Muscle layer of duodenum (tissue), 2 donors: ENCODE results near the gene PRKD2.

Experiments used
- H3K27ac ChIP-seq: one replicate; pipeline ENCODE4 v1.7.0; 2013; ENCODE audit warnings: mild to moderate bottlenecking, low read length
- H3K27me3 ChIP-seq: one replicate; pipeline ENCODE4 v1.7.0; 2013; ENCODE audit warnings: low read depth, mild to moderate bottlenecking, control low read depth, low read length
- H3K36me3 ChIP-seq, 2 donors: one replicate each; pipeline ENCODE4 v1.7.0; 2013; ENCODE audit warnings: low read length in 2 of 2, control low read depth in 1 of 2, mild to moderate bottlenecking in 1 of 2; ENCODE audit not compliant: insufficient read depth in 2 of 2, control insufficient read depth in 1 of 2
- H3K4me1 ChIP-seq, 2 donors: one replicate each; pipeline ENCODE4 v1.7.0; 2013; ENCODE audit warnings: low read length in 2 of 2, mild to moderate bottlenecking in 2 of 2, control low read depth in 1 of 2, moderate library complexity in 1 of 2; ENCODE audit not compliant: insufficient read depth in 2 of 2, control insufficient read depth in 1 of 2
- H3K4me3 ChIP-seq, 2 donors: one replicate each; pipeline ENCODE4 v1.7.0; 2013; ENCODE audit warnings: low read length in 2 of 2, low read depth in 1 of 2, mild to moderate bottlenecking in 1 of 2
- H3K9me3 ChIP-seq, 2 donors: one replicate each; pipeline ENCODE4 v1.7.0; 2013; ENCODE audit warnings: low read length in 2 of 2, control low read depth in 1 of 2, mild to moderate bottlenecking in 1 of 2; ENCODE audit not compliant: control insufficient read depth in 1 of 2
- donor health status: healthy.

The PRKD2 gene

GRCh38 chr19:46697204-46697960 lies 19.5 kb downstream of the PRKD2 start:
- H3K4me3 ChIP-seq: peak overlapping the region in 1 of 2 donors; percentile 37
- no peak overlapping the region for H3K27ac ChIP-seq
- peaks cover 0 to 10% of the 10 kb centered on the region in 2 donors for H3K4me1 ChIP-seq
- H3K9me3 ChIP-seq: no peaks in the 10 kb centered on the region
- H3K27me3 ChIP-seq: no peaks in the 10 kb centered on the region
- H3K36me3 ChIP-seq: peaks cover 23 to 78% of the 10 kb centered on the region in 2 donors

- H3K27me3 ChIP-seq: no peaks in the 10 kb centered on the region
- peak overlapping the region in 1 of 2 donors; percentile 37 for H3K4me3 ChIP-seq
- H3K4me1 ChIP-seq: peaks cover 0 to 10% of the 10 kb centered on the region in 2 donors
- no peaks in the 10 kb centered on the region for H3K9me3 ChIP-seq
- H3K27ac ChIP-seq: no peak overlapping the region
- H3K36me3 ChIP-seq: peaks cover 28 to 78% of the 10 kb centered on the region in 2 donors
Measured at GRCh38 chr19:46696866-46697203, 20.1 kb downstream of the PRKD2 start.

- H3K27me3 ChIP-seq: no peaks in the 10 kb centered on the region
- no peak overlapping the region for H3K4me3 ChIP-seq
- no peak overlapping the region for H3K27ac ChIP-seq
- H3K4me1 ChIP-seq: peaks cover 0 to 10% of the 10 kb centered on the region in 2 donors
- H3K9me3 ChIP-seq: no peaks in the 10 kb centered on the region
- H3K36me3 ChIP-seq: peaks cover 36 to 78% of the 10 kb centered on the region in 2 donors
Measured at GRCh38 chr19:46696052-46696451, 20.9 kb downstream of the PRKD2 start.

DNA sequence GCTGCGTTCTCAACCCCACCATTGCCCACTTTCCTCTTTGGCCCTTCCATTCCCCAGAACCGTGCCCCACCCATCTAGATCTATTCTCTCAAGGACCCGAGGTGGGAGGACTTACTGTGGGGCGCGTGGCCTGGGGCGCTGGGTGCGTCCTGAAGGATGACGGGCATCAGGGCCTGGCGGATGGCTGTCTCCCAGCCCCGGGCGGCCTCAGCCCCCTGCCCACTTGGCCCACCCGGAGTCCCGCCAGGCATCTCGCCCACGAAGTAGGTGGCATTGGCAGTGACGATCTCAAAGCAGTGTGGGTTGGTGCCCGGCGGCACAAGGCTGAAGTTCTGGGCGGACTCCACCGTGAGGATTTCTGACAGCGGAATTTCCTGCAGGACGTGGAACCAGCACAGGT lies 23.2 kb downstream of the PRKD2 start:
- peaks cover 42 to 80% of the 10 kb centered on the region in 2 donors for H3K36me3 ChIP-seq
- no peaks in the 10 kb centered on the region for H3K9me3 ChIP-seq
- H3K27me3 ChIP-seq: no peaks in the 10 kb centered on the region
- no peak overlapping the region for H3K4me3 ChIP-seq
- H3K4me1 ChIP-seq: peaks cover 0 to 10% of the 10 kb centered on the region in 2 donors
- H3K27ac ChIP-seq: no peak overlapping the region

GRCh38 chr19:46692918-46693722 lies 23.8 kb downstream of the PRKD2 start:
- H3K36me3 ChIP-seq: peaks cover 39 to 79% of the 10 kb centered on the region in 2 donors
- no peak overlapping the region for H3K4me3 ChIP-seq
- H3K27me3 ChIP-seq: no peaks in the 10 kb centered on the region
- peaks cover 0 to 10% of the 10 kb centered on the region in 2 donors for H3K4me1 ChIP-seq
- H3K27ac ChIP-seq: no peak overlapping the region
- no peaks in the 10 kb centered on the region for H3K9me3 ChIP-seq

DNA sequence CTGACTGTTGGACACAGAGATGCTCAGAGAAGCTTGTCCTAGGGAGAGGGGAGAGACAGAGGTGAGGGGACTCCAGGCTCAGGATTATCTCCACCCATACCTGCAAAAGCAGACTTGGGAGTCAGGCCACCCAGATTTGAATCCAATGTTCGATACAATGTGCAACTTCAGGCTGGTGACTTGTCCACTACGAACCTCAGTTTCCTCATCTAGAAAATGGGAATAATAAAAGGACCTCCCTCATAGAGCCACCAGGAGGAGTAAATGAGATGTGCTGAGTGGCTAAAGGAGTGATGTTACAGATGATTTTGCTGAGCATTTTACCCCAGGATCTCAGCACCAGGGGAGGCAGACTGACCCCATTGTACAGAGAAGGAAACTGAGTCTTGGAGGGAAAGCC lies 25.0 kb downstream of the PRKD2 start:
- Histone ChIP-seq H3K4me3 (no peak overlapping the region), H3K4me1 (peaks cover 0 to under 1% of the 10 kb centered on the region in 2 donors), H3K27ac (no peak overlapping the region), H3K9me3 (no peaks in the 10 kb centered on the region), H3K36me3 (peaks cover 48 to 86% of the 10 kb centered on the region in 2 donors), H3K27me3 (no peaks in the 10 kb centered on the region)

DNA sequence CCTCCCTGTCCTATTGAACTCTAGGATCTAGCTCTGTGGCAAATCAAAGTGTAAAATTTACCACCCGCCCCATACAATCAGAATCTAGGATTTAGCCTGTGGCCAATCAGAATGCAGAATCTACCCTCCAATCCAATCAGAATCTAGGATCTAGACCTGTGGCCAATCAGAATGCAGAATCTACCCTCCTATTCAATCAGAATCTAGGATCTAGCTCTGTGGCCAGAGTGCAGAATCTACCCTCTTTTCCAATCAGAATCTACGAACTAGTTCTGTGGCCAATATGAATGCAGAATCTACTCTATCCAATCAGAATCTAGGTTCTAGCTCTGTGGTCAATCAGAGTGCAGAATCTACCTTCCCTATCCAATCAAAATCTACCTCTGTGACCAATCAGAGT lies 25.8 kb downstream of the PRKD2 start:
- Histone ChIP-seq H3K27ac (no peak overlapping the region), H3K4me3 (no peak overlapping the region), H3K9me3 (no peaks in the 10 kb centered on the region), H3K4me1 (no peaks in the 10 kb centered on the region), H3K27me3 (no peaks in the 10 kb centered on the region), H3K36me3 (peaks cover 46 to 83% of the 10 kb centered on the region in 2 donors)

GRCh38 chr19:46689358-46689757 lies 27.6 kb downstream of the PRKD2 start:
- Histone ChIP-seq H3K36me3 (peaks cover 48 to 85% of the 10 kb centered on the region in 2 donors), H3K9me3 (no peaks in the 10 kb centered on the region)

GRCh38 chr19:46687438-46688145 lies 29.3 kb downstream of the PRKD2 start:
- H3K27me3 ChIP-seq: no peaks in the 10 kb centered on the region
- no peaks in the 10 kb centered on the region for H3K4me1 ChIP-seq
- no peak overlapping the region for H3K4me3 ChIP-seq
- no peaks in the 10 kb centered on the region for H3K9me3 ChIP-seq
- H3K27ac ChIP-seq: no peak overlapping the region
- H3K36me3 ChIP-seq: peaks cover 43 to 77% of the 10 kb centered on the region in 2 donors

More at GRCh38 chr19:46689358-46689757, 27.6 kb downstream of the PRKD2 start:
- no peak overlapping the region for H3K27ac ChIP-seq
- no peaks in the 10 kb centered on the region for H3K27me3 ChIP-seq
- no peak overlapping the region for H3K4me3 ChIP-seq
- no peaks in the 10 kb centered on the region for H3K4me1 ChIP-seq

DNA sequence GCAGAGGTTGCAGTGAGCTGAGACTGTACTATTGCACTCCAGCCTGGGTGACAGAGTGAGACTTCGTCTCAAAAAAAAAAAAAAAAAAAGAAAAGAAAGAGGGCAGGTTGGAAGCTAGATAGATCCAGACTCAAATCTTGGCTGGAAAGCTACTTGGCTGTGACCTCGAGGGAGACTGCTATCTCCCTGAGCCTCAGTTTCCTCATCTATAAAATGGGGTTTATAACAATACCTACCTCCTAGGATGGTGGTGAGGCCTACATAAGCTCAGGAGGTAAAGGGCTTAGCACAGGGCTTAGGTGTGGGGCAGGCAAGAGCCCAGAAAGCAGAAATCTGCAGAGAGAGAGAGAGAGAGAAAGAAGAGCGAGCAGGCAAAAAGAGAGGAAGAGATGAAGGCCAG lies 31.7 kb downstream of the PRKD2 start:
- H3K27me3 ChIP-seq: no peaks in the 10 kb centered on the region
- H3K4me1 ChIP-seq: no peaks in the 10 kb centered on the region
- H3K27ac ChIP-seq: no peak overlapping the region
- peaks cover 19 to 63% of the 10 kb centered on the region in 2 donors for H3K36me3 ChIP-seq
- H3K9me3 ChIP-seq: no peaks in the 10 kb centered on the region
- H3K4me3 ChIP-seq: no peak overlapping the region

DNA sequence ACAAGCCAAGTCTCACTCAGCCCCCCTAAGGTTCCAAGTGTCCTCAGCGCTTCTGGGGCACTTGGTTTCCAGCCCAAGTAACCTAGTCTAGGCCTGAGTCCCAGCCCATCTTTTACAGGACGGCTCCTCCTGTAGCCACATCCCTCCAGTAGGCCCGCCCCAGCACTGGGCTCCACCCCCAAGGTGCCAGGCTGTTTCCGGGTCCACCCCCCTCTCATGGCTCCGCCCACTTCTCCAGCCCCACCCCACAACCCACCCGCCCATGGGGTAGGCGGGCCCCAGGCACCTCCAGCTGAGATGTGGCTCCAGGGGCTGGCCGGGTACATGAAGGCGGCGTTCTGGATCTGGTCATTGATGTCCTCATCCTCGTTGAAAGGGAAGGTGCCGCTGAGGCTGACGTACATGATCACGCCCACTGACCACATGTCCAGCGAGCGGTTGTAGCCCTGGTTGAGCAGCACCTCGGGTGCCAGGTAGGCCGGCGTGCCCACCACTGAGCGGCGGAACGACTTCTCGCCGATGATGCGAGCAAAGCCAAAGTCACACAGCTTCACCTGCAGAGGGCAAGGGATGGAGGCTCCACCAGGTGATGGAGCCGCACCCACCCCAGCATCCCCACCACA lies 38.7 kb downstream of the PRKD2 start:
- no peak overlapping the region for H3K27ac ChIP-seq
- H3K36me3 ChIP-seq: peaks cover 17 to 48% of the 10 kb centered on the region in 2 donors
- no peaks in the 10 kb centered on the region for H3K9me3 ChIP-seq
- H3K27me3 ChIP-seq: no peaks in the 10 kb centered on the region
- no peaks in the 10 kb centered on the region for H3K4me1 ChIP-seq
- H3K4me3 ChIP-seq: no peak overlapping the region
